ENCODE measurements around the gene AGAP2.

The AGAP2 gene

DNA sequence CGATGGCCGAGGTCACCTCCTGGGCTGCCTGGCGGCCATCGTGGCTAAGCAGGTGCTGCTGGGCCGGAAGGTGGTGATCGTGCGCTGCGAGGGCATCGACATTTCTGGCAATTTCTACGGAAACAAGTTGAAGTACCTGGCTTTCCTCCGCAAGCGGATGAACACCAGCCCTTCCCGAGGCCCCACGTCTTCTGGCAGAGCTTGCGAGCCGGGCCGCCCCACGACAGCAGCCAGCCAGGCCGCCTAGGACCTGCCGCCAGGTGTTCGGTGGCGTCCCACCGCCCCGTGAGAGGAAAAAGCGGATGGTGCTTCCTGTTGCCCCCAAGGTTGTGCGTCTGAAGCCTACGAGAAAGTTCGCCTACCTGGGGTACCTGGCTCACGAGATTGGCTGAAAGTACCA lies 63.9 kb downstream of the AGAP2 start:
- Histone ChIP-seq H3K27me3 (ENCODE audit: low read length) (no peaks in the 10 kb centered on the region), H3K9ac (ENCODE audit: low read length) (no peak overlapping the region), H3K4me3 (ENCODE audit: insufficient read depth, low read length, poor library complexity, severe bottlenecking) (no peak overlapping the region), H3K9me3 (ENCODE audit: insufficient read depth, low read length) (no peaks in the 10 kb centered on the region), H3K36me3 (ENCODE audit: low read length) (no peaks in the 10 kb centered on the region), H3K27ac (ENCODE audit: low read depth, low read length) (no peak overlapping the region), H3K79me2 (ENCODE audit: insufficient read depth, low read length) (no peaks in the 10 kb centered on the region), H3K9me2 (replicated peaks; ENCODE audit: insufficient read depth, low read length) (no peaks in the 10 kb centered on the region), H3F3A (ENCODE audit: insufficient read depth) (no peaks in the 10 kb centered on the region), H3K4me2 (ENCODE audit: low read depth, low read length, poor library complexity, severe bottlenecking) (no peak overlapping the region), H4K20me1 (ENCODE audit: low read depth, low read length) (no peaks in the 10 kb centered on the region), H2AFZ (ENCODE audit: low read depth, low read length, severe bottlenecking) (no peak overlapping the region)
- no peak for TF ChIP-seq EZH2phosphoT487 (conservative IDR thresholded peaks at IDR 0.05; ENCODE audit: low read length)
- TF ChIP-seq, protein P1, sequence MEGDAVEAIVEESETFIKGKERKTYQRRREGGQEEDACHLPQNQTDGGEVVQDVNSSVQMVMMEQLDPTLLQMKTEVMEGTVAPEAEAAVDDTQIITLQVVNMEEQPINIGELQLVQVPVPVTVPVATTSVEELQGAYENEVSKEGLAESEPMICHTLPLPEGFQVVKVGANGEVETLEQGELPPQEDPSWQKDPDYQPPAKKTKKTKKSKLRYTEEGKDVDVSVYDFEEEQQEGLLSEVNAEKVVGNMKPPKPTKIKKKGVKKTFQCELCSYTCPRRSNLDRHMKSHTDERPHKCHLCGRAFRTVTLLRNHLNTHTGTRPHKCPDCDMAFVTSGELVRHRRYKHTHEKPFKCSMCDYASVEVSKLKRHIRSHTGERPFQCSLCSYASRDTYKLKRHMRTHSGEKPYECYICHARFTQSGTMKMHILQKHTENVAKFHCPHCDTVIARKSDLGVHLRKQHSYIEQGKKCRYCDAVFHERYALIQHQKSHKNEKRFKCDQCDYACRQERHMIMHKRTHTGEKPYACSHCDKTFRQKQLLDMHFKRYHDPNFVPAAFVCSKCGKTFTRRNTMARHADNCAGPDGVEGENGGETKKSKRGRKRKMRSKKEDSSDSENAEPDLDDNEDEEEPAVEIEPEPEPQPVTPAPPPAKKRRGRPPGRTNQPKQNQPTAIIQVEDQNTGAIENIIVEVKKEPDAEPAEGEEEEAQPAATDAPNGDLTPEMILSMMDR (IDR thresholded peaks at IDR 0.05; ENCODE audit: insufficient read depth, low read length, poor library complexity, severe bottlenecking), result no peak

All from SU-DHL-6 (cell line).